Peyer's patch (tissue), 4 donors: ENCODE data around the gene CNOT3. TPM values are rescaled to one million over a fixed set of nuclear protein-coding genes. Genes with fewer than 3 reads are reported as not detected.

ENCODE experiments used
- DNase-seq, 3 donors: peaks; one replicate each; pipeline ENCODE4 v3.0.0-alpha.2; 2017 to 2019
- H3K27ac ChIP-seq, 4 donors: fragments of 200-600 bp; sonication (generic); one replicate each; pipeline ENCODE4 v1.5.1; 2016 to 2019
- H3K27me3 ChIP-seq, 2 donors: fragments of 200-600 bp; sonication (generic); one replicate each; pipeline ENCODE4 v1.5.1; 2019
- H3K36me3 ChIP-seq, 3 donors: fragments of 200-600 bp; sonication (generic); one replicate each; pipeline ENCODE4 v1.5.1; 2016 to 2019
- H3K4me1 ChIP-seq, 4 donors: fragments of 200-600 bp; sonication (generic); one replicate each; pipeline ENCODE4 v1.5.1; 2016 to 2019
- H3K4me3 ChIP-seq, 4 donors: fragments of 200-600 bp; sonication (generic); 1 replicate in 3 of 4; 2 replicates in 1 of 4; pipeline ENCODE4 v1.5.1; 2016 to 2019; ENCODE audit warnings: mild to moderate bottlenecking in 1 of 4
- H3K9me3 ChIP-seq, 4 donors: fragments of 200-600 bp; sonication (generic); one replicate each; pipeline ENCODE4 v1.5.1; 2016 to 2019; ENCODE audit warnings: mild to moderate bottlenecking in 1 of 4
- POLR2A ChIP-seq, 2 donors: fragments of 450-650 bp; IDR thresholded peaks; one replicate each; pipeline ENCODE4 v1.5.1; 2017; ENCODE audit warnings: antibody characterized with exemption in 2 of 2, mild to moderate bottlenecking in 2 of 2, moderate library complexity in 2 of 2
- total RNA-seq, 4 donors: library from RNA; depleted of rRNA; stranded (reverse); fragments of >200 nt; gene quantifications; one replicate each; pipeline ENCODE4 v1.1.0, GENCODE V29; 2016
- TF ChIP-seq, protein P1 (sequence below), 6 experiments: fragments of 450-650 bp in 4 of 6; fragments of 200-600 bp in 2 of 6; sonication (generic) in 1 of 6; IDR thresholded peaks; one replicate each; pipeline ENCODE4 v1.5.1; 2017 to 2019; ENCODE audit warnings: antibody characterized with exemption in 6 of 6, mild to moderate bottlenecking in 3 of 6, moderate library complexity in 1 of 6

CNOT3 gene
- total RNA-seq, 4 donors from 2014 or later: 26.1 to 99.9 (median 38.9) TPM

DNA sequence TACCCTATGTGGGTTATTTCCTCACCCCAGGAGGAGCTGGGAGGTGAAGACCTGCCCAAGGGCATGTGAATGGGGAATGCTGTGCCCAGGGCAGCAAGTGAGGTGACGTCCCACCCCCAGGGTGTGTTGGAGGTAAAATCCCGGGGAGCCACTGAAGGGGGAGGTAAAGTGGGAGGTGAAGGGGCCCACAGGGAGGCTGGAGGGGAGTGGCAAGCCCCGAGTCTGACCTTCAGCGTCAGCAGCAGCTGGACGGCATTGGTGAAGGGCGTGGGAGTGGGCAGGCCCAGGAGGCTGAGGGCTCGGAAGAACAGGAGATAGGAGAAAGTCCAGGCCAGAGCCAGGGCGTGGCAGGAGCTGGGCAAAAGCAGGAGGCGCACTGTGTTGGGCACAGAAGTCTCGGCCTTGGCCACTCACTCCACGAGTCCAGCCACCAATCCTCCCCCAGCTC is 49.4 kb downstream of the CNOT3 start:
- H3K9me3 ChIP-seq: no peaks in the 10 kb centered on the region
- H3K27ac ChIP-seq: peak overlapping the region in 3 of 4 donors; percentile 99 to 100 (median 99)
- peak overlapping the region in 2 of 4 donors; percentile 28 to 87 for H3K4me3 ChIP-seq
- no peaks in the 10 kb centered on the region for H3K27me3 ChIP-seq
- H3K4me1 ChIP-seq: peaks cover 0 to 19% (median 10%) of the 10 kb centered on the region in 4 donors
- TF ChIP-seq POLR2A (IDR thresholded peaks at IDR 0.05): peak; percentile 89 to 98
- TF ChIP-seq, protein P1, sequence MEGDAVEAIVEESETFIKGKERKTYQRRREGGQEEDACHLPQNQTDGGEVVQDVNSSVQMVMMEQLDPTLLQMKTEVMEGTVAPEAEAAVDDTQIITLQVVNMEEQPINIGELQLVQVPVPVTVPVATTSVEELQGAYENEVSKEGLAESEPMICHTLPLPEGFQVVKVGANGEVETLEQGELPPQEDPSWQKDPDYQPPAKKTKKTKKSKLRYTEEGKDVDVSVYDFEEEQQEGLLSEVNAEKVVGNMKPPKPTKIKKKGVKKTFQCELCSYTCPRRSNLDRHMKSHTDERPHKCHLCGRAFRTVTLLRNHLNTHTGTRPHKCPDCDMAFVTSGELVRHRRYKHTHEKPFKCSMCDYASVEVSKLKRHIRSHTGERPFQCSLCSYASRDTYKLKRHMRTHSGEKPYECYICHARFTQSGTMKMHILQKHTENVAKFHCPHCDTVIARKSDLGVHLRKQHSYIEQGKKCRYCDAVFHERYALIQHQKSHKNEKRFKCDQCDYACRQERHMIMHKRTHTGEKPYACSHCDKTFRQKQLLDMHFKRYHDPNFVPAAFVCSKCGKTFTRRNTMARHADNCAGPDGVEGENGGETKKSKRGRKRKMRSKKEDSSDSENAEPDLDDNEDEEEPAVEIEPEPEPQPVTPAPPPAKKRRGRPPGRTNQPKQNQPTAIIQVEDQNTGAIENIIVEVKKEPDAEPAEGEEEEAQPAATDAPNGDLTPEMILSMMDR (IDR thresholded peaks at IDR 0.05): no peak
- peaks cover 0 to 20% (median 0%) of the 10 kb centered on the region in 3 donors for H3K36me3 ChIP-seq
- DNase-seq: peak in 2 of 3 donors; percentile 92 to 94

DNA sequence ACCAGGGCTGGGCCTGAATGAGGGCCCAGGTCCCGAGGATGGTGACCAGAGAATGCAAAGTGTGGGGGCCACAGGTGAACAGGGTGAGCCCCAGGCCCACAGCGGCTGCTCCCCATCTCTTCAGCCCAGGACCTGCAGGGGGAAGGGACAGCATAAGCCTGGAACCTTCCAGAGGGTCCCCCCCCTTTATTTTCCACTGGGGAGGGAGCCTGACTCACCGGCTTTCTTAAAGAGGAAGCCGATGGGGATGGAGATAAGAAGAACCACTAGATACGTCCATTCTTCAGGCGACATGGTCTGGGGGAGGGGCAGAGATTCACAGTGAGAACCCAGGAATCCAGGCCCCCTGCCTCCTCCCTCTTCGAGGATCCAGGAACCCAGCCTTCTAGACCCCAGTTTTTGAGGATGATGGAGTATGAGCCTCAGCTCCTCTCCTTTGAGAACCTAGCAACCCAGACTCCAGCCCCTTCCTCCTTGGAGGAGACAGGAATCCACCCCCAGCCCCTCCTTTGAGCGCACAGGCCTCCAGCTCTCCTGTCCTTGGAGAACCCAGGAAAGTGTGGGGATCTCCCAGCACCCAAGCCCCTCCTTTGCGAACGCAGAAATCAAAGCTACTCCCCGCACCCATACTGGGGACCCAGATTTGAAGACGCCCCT is 50.8 kb downstream of the CNOT3 start:
- H3K9me3 ChIP-seq: no peaks in the 10 kb centered on the region
- H3K27ac ChIP-seq: peak overlapping the region; percentile 98 to 100 (median 99)
- peaks cover 0 to 14% (median 0%) of the 10 kb centered on the region in 3 donors for H3K36me3 ChIP-seq
- peak overlapping the region; percentile 77 to 93 (median 88) for H3K4me3 ChIP-seq
- TF ChIP-seq, protein P1 (IDR thresholded peaks at IDR 0.05): no peak
- TF ChIP-seq POLR2A (IDR thresholded peaks at IDR 0.05): no peak
- DNase-seq: peak in 1 of 3 donors; percentile 71
- no peaks in the 10 kb centered on the region for H3K27me3 ChIP-seq
- peaks cover 0 to 31% (median 14%) of the 10 kb centered on the region in 4 donors for H3K4me1 ChIP-seq

DNA sequence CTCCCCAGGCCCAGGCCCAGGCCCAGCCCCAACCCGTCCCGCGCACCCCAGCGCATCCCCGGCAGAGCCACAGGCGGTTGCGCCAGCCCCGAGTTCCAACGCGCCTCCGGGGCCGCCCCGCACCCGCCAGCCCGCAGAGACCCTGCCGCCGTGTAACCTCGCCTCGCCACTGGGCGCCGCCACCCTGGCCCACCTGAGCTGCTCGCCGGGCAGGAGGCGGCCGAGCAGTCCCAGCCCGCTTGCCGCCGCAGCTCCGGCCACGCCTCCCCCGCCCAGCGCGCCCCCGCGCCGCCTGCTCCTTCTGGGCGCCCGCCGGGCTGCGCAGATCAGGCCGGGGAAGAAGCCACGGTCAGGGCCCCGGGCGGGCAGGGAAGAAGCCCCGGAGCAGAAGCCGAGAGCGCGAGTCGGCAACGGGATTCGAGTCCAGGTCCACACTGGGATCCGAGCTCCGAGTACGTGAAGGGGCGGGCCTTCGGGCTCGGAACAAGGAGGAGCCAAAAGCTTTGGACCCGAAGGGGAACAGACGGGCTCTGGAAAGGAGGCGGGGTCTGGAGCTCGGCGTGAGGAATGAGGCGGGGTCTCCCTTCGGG is 51.7 kb downstream of the CNOT3 start, which contains the start of gene MBOAT7:
TSS of gene MBOAT7 (minus strand) at position 436 of the 590 bp plus-strand sequence. CDS start 1,072 bp downstream, outside the sequence.
- Histone ChIP-seq H3K27ac (peak within 1 kb of the TSS; percentile 98 to 100 (median 99)), H3K9me3 (no peaks in the 10 kb centered on the region), H3K36me3 (peaks cover 0 to 17% (median 0%) of the 10 kb centered on the region in 3 donors), H3K27me3 (no peaks in the 10 kb centered on the region), H3K4me1 (peaks cover 0 to 32% (median 14%) of the 10 kb centered on the region in 4 donors), H3K4me3 (peak within 1 kb of the TSS; percentile 77 to 93 (median 91))
- no peak for DNase-seq
- TF ChIP-seq POLR2A (IDR thresholded peaks at IDR 0.05): peak; percentile 84 to 90
- TF ChIP-seq, protein P1 (IDR thresholded peaks at IDR 0.05): peak in 5 of 6 experiments; percentile 24 to 53 (median 34)

DNA sequence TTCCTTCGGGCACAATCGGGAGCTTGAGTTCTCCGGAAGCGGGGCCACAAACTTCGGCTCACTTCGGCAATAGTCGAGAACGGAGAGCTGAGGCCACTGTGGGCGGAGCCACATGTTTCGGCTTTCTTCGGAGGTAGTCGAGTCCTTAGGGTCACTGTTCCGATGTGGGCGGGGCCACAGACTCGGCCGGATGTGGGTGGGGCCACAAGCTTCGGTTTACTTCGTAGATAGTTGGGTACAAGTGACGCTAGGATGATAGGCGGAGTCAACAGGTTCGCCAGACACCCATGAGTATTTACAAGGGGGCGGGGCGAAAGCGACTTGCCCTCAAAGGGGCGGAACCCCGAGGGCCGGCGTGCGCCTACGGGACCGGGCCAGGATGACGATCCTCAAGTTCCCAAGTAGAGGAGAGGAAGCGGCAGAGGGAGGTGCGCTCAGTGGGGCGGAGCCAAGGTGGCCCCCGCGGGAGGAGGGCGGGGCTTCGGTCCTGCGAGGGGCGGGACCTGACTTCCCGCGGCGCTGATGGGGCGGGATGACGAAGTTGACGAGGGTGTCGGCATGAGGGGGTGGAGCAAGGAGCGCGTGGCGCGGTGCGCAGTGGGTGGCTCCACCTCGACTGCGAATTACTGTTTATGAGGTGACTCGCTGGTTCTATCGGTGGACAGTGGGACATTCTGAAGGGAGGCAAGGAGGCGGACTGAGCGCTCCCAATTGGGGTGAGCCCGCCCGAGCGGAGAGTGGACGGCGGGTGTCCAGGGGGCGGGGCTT is 52.4 kb downstream of the CNOT3 start:
- H3K36me3 ChIP-seq: peaks cover 0 to 24% (median 0%) of the 10 kb centered on the region in 3 donors
- peaks cover 0 to 32% (median 14%) of the 10 kb centered on the region in 4 donors for H3K4me1 ChIP-seq
- no peaks in the 10 kb centered on the region for H3K9me3 ChIP-seq
- peak overlapping the region; percentile 98 to 100 (median 99) for H3K27ac ChIP-seq
- peak; percentile 100 for DNase-seq
- peak overlapping the region; percentile 77 to 93 (median 91) for H3K4me3 ChIP-seq
- TF ChIP-seq POLR2A (IDR thresholded peaks at IDR 0.05): peak; percentile 50 to 66
- TF ChIP-seq, protein P1 (IDR thresholded peaks at IDR 0.05): no peak
- no peaks in the 10 kb centered on the region for H3K27me3 ChIP-seq

DNA sequence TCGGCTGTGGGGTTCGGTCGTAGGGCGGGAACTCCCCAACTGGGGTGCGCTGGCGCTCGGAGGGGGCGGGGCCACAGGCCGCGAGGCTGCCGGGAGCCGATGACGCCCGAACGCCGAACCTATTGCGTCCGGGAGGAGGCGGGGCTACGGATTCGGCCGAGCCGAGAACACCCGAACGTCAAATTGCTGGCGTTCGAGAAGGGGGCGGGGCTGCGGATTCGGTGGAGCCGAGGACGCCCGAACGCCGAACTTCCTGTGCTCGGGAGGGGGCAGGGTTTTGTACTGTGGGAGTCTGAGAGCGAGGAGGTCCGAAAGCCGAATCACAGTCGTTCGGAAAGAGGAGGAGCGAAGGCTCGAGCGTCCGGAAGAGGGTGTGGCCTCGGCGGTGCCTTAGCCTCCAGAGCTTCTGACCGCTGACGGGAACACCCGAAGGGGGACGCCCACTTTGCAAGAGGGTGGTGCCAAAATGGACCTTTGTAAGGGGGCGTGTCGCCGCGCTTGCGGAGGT is 53.0 kb downstream of the CNOT3 start:
- peak; percentile 99 to 100 (median 100) for DNase-seq
- Histone ChIP-seq H3K36me3 (peaks cover 0 to 29% (median 0%) of the 10 kb centered on the region in 3 donors), H3K4me3 (peak overlapping the region; percentile 77 to 93 (median 91)), H3K4me1 (peaks cover 0 to 32% (median 14%) of the 10 kb centered on the region in 4 donors), H3K27ac (peak overlapping the region; percentile 98 to 100 (median 99)), H3K9me3 (no peaks in the 10 kb centered on the region), H3K27me3 (no peaks in the 10 kb centered on the region)
- no peak for TF ChIP-seq POLR2A (IDR thresholded peaks at IDR 0.05)
- TF ChIP-seq, protein P1 (IDR thresholded peaks at IDR 0.05): no peak
